Epithelial cell of prostate (primary cell): ENCODE measurements around the gene RAB35.

ENCODE experiments used
- DNase-seq: peaks from one replicate; pipeline ENCODE4 v3.0.0-alpha.2; 2011; ENCODE audit warnings: low read depth, low spot score
- H3K27ac ChIP-seq: fragments of 450-650 bp; 2 replicates; pipeline ENCODE4 v1.5.1; 2017; ENCODE audit warnings: mild to moderate bottlenecking

The RAB35 gene

DNA sequence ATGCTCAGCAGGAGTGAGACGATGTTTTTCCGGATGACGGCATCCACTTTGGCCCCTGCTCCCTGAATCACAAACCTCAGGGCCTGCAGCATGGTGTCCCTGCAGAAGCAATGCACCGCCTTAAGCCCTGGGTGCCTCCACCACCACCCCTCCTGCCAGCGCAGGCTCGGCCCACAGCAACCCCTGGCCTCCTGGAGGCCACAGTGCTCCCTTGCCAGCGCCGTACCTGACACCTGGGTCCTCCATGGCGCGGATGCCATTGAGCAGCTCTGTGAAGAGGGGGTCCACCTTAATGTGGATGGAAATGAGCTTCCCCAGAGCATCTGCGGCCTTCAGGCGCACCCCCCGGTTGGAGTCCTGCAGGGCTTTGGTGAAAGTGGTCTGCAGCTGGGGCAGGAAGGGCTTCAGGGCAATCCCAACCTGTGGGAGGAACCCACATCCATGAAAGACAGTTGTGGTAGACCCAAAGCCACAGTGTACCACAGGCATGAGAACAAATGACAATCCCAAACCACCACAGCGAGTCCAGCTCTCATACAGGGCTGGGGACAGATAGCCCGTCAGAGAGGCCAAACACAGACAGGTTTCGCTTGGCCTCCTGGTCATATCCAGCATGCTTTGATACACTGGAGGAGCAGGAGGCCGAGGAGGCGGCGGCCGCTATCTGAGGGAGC lies 17.9 kb upstream of the RAB35 start:
- H3K27ac ChIP-seq, result no peak overlapping the region
- DNase-seq, result no peak

DNA sequence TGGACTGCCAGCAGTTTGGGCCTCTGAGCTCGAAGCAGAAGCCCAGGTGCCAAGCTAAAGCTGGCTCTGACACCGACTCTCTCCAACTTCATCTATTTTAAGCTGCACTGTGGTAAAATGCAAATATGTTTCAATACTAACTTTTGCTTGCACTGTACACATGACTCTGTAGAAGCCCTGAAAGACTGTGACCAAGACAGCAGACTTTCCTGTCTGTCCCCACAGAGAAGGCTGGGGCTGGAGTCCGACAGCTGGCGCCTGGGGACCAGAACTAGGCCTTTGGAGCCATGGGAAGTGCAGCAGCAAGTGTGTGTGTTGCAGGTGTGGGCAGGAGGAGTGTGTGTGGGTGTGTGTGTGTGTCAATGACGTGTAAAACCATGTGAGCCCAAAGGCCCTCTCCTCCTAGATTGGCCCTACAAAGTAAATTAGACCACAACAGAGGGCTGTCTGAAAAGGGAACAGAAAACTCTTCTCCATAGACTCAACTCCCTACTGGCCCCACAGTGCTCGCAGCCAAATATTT lies 16.4 kb upstream of the RAB35 start:
- no peak for DNase-seq
- no peak overlapping the region for H3K27ac ChIP-seq

DNA sequence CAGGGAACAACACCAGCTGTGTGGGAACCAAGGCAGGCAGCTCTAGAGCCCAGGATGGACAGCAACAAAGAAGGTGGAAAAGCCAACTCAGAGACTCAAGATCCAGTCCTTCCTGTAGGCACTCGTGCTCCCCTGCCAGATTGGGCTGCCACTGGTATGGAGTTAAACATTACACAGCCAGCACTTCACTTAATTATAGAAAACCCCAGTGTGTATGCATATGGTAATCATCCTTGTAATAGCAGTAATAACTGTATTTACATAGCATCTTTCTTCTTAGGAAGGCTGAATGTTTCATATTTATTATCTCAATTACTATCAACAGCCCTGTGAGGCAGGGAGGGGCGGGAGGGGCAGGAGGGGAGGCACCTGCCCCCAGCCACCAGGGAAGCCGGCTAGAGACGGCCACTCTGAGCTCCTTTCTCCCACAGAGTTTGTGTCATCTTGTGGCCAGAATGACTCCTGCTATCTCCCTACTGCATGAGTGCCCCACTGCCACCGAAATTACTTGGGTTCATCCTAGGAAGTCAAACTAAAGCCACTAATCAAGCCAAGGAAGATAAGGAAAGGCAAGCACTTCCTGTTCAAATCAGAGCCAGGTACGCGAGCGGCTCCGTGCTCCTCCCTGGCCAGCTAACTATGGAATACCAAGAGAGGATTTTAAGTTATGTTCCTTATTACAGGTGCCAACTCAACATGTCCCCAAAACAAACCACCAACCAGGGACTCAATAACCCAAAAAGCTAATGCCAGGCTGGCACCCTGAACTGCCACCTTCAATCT lies 15.7 kb upstream of the RAB35 start:
- DNase-seq, result no peak
- H3K27ac ChIP-seq, result no peak overlapping the region

DNA sequence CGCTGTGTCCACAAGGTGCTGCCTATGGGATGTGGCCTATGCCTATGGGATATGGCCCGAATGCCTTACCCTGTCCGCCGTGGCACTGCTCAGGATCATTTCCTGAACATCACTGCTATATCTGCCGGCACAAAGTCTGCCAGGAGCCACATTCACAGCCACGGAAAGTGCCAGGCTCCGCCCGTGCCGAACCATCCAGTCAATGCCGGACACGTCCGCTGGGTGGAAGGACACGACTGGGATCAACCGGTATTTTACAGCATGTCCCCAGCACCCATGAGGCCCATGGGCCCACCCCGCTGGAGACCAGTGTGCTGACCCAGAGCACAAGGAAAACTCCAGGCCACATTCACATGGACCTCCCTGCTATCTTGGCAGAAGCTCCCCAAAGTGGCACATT lies 14.6 kb upstream of the RAB35 start:
- no peak for DNase-seq
- H3K27ac ChIP-seq, result no peak overlapping the region

DNA sequence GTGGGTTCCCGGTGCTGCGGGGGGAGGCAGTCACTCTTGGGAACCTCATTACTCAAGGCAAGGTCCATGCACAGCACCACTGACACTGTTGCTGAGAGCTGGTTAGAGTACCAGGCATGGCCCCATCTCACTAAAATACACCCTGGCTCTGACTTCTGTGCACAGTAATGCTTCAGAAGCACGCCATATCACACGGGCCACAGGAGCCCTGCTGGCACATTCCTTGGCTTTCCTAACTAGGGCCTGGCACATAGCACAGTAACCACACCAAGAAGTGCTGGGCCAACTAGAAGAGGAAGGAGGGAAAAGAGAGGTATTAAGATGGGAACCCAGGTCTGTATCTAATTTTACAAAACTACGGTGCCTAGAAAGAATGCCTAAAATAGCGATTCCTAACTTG lies 13.5 kb upstream of the RAB35 start:
- no peak overlapping the region for H3K27ac ChIP-seq
- DNase-seq, result no peak

DNA sequence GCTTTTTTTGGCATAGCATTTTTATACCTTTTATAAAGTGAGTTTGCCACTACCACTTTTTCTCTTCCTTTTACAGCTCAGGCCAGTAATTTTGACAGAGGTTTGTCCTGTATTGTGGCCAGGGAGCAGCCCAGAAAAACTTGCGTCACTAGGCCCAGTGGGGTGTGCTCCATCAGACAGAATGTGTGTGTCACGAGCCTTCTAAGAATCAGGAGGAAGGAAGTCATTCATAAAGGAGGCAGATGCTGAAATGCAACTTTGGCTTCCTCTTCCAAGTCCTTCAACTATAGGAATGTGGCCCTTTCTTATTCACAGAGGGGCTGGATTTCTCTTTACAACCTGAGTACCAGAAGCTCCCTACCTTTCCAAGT lies 10.1 kb upstream of the RAB35 start:
- no peak for DNase-seq
- H3K27ac ChIP-seq, result peak overlapping the region; percentile 1

DNA sequence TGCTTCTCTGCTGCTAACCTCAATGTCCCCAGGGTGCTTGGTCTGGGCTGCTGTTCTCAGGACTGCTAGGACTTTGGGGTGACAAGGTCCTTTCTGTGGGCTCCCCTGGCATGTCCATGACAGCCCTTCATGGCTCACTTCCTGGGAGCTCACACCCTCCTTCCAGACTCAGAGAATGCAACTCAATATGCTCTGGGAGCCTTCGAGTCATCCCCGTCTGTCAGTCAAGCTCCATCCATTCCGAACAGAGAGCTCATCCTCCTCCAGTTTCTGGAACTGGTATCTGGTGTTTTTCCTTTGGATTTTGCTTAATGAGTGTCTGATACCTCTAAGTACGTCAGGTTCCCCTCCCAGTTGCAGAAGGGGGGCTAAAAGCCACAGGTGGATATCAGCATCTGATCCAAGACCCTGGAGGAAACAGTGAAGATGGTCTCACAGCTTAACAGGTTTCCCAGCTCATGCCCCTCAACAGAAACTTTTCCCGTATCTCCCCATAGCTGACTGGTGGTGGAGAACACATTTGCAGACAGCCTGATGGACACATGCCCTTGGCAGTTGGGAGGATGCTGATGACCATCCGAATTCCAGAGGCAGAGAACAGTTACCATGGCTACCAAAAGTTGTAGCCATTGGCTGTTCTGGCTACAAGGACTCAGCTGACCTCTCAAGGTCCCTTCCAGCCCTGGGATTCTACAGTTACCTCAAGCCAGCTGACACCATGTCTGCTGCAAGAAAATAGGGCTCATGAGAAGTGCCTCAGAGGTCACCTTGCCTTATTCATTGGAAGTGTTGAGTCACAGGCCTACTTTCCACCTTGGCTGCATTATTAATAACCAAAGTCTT lies 9.5 kb upstream of the RAB35 start:
- no peak for DNase-seq

DNA sequence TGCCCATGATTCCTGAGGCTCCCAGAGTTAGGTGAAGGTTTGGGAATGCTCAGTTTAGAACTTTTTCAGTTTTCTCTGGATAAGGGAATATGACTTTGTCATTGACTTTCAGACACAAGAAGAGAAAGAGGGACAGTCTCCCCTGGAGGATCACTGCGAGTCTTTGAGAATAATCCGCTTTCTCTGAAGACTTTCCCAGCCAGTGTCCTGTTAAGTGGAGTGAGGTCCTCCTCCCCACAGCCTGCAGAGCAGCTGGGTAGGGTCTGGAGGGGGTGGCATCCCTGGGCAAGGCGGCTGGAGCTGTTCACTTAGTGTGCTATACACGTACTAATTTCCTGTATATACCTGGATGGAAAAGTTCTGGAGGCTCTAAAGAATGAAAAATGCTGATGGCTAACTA lies 8.5 kb upstream of the RAB35 start:
- H3K27ac ChIP-seq, result no peak overlapping the region
- DNase-seq, result no peak

More for the DNA sequence above, 9.5 kb upstream of the RAB35 start:
- peak overlapping the region; percentile 1 for H3K27ac ChIP-seq

DNA sequence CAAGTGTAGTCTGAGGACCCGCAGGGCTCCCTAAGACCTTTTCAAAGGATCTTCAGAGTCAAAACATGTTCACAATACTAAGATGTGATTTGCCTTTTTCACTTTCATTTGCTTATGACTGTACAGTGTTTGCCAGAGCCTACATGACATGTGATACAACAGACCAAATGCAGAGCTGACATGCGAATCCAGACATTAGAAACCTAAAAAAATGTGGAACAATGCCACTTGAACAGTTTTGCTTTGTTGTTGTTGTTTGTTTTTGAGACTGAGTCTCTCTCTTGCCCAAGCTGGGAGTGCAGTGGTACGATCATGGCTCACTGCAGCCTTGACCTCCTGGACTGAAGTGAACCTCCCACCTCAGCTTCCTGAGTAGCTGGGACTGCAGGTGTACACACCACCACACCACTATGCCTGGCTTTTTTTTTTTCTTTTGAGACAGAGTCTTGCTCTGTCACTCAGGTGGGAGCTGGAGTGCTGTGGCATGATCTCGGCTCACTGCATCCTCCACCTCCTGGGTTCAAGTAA lies 5.3 kb upstream of the RAB35 start:
- DNase-seq, result no peak
- no peak overlapping the region for H3K27ac ChIP-seq

DNA sequence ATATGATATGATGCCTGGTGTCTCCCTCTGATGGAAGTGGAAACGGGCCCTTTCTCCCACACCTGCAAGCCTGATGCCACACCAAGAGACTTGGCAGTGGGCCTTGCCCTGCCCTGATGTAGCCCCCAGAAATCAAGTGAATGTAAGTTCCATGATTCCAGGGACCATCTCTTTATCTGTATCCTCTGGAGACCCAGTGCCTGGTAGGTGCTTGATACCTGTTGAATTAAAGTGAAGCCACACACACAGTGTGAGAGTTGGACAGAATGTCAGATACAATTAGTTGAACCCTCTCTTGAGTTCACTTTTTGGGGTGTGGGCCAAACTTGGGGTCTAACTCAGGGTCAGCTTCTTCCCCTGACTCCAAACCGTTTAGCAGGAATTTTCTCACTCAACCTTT lies 4.8 kb upstream of the RAB35 start:
- no peak overlapping the region for H3K27ac ChIP-seq
- DNase-seq, result no peak

DNA sequence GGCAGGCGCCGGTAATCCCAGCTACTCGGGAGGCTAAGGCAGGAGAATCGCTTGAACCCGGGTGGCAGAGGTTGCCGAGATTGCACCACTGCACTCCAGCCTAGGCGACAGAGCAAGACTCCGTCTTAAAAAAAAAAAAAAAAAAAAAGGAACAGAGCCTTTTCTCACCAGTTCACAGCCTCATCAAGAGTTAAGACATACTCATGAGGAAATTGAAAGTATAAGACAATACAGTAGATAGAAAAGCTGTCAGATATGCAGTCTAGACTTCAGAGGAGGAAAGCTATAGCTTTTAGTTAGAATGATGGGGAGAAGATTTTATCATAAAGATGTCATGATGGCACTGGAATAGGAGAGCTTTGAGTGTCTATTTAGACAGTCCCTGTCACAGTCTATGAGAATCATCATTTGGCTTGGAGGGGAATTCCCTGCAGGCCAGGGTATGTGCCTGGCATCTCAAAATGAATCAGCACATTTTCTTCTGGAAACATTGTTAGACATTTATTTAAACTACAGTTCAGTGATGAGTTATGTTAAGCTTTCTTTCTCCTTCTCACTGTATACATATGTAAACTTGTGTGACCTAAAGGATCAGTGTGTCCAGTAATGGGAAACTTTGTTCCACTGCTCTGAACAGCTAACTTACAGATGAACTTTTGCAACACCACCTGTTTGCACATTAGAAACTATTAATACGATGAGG lies 2.9 kb upstream of the RAB35 start:
- peak overlapping the region; percentile 91 for H3K27ac ChIP-seq
- DNase-seq, result no peak

DNA sequence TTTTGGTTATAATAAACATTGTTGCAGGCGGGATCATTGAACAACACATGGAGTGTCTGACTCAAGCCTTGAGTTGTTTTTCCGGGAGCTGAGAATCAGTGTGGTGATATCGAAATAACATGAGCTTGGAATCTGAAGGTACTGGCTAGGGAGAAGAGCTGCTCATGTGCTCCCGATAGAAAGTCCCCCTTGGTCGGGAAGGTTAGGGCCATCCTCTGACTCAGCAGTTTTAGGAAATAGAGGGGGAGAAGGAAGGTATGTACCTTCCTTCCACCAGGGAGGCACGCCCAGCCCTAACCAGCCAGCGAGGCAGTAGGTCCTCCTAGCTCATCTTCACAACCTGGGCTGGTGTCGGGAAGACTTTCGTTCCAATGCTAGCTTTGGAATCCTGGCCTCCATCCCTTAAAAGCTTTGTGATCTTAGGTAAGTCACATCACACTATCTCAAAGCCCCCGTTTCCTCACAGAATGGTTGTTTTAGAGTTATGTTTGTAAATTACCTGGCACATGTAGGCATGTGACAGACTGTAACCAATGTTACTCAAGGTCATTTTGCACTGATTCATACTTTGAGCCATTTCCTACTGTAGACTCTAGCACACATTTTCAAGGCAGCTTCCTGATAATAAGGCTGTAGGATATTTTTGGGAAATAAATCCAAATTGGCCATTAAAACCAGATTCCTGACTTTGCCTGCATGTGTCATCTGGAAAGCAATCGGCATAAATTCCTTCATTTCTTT lies 1.9 kb upstream of the RAB35 start:
- peak overlapping the region; percentile 91 for H3K27ac ChIP-seq
- no peak for DNase-seq

DNA sequence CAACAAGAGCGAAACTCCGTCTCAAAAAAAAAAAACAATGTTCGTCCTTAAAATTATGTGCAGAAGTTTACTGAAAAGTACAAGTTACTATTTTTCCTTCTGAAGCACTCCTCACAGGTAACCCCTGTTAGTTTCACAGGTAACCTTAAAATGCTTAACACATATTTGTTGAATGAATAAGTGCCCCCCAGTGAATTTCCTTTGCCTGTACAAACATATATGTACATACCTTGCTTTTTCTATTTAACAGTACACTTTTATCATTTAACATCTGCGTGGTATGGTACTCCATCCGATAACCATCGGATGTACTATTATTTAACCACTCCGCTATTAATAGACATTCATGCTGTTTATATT lies 1.4 kb upstream of the RAB35 start:
- no peak for DNase-seq
- peak overlapping the region; percentile 91 for H3K27ac ChIP-seq

DNA sequence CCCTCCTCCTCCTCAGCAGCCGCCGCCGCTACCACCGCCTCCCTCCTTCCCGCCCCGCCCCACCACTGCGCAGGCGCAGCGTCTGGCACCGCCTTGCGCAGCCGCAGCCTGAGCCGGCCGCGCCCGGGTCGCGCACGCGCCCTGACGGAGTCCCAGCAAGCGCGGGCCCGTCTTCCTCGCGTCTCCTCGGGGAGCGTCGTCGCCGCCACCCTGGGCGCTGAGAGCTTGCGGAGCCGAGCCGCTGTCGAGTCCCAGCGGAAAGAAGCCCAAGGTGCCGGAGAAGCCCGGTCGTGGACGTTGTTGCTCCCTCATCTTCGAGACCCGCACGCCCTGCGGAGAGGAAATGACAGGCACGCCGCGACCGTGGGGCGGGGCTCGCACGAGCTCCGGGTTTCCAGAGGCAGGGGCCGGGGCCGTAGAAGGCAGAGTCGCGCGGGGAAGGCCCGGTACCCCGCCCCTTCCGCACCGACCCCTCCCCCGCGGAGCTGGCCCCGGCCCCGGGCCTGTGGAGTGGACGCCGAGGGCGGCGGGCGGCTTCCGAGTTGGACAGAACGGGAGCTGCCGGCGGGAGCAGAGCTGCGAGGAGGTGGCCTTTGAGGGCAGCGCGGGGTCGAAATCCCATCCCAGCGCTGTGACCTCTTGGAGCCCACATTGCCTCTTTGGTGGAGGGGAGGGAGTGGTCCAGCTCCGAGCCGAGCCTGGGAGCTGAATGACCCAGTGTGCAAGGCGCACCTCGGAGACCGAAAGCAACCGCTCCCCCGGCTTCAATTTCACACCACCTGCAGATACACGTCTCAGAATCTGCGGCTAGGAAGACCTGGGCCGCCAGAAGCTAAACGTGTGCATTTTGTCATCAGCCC lies 469 bp upstream of the RAB35 start:
- peak overlapping the region; percentile 91 for H3K27ac ChIP-seq
- peak; percentile 58 for DNase-seq

DNA sequence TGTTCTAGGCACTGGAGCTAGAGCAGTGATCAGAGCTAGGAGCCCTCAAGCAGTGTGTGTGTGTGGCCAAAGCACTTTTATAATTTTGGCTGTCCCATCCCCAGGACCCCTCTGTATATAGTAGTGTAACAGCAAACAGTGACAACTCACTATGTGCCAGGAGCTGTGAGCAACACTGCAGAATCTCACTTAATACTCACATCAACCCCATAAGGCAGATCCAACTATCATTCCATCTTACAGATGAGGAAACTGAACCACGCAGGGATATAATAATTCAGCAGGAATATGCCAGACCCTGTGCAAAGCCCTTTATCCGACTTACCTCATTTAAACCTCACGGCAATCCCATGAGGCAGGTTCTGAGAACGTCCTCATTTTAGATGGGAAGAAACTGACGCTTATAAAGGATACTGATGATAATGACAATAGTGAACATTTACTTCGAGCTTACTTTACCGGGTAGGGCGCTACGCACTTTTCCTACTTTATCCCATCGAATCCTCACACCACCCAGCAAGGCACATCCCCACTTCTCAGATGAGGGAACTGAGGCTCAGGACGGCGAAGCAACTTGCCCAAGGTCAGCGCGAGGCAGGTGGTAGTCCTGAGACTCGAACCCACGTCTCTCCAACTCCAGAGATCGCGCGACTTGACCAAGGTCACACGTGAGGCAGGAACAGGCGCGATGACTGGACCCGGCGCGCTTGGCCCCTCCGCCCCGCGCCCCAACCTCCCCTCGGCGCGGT lies 687 bp downstream of the RAB35 start:
- DNase-seq, result no peak
- peak overlapping the region; percentile 91 for H3K27ac ChIP-seq

DNA sequence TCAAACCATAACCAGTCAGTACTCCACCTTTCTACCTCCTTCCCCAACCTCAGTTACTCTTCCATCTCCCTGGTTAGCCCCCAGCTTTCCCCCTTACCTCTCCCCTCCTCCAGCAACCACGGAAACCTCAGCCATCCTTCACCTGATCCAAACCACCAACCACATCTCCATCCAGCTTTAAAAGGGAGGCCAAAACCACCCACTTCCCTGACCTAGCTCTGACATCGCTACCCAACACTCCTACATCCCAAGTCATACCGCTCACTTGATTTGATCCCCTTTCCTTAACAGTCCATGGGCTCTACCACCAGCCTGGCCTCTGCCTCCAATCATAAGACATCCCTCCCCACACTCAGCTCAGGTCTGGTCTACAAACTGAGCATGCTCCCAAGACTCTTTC lies 1.5 kb downstream of the RAB35 start:
- no peak for DNase-seq
- H3K27ac ChIP-seq, result no peak overlapping the region

DNA sequence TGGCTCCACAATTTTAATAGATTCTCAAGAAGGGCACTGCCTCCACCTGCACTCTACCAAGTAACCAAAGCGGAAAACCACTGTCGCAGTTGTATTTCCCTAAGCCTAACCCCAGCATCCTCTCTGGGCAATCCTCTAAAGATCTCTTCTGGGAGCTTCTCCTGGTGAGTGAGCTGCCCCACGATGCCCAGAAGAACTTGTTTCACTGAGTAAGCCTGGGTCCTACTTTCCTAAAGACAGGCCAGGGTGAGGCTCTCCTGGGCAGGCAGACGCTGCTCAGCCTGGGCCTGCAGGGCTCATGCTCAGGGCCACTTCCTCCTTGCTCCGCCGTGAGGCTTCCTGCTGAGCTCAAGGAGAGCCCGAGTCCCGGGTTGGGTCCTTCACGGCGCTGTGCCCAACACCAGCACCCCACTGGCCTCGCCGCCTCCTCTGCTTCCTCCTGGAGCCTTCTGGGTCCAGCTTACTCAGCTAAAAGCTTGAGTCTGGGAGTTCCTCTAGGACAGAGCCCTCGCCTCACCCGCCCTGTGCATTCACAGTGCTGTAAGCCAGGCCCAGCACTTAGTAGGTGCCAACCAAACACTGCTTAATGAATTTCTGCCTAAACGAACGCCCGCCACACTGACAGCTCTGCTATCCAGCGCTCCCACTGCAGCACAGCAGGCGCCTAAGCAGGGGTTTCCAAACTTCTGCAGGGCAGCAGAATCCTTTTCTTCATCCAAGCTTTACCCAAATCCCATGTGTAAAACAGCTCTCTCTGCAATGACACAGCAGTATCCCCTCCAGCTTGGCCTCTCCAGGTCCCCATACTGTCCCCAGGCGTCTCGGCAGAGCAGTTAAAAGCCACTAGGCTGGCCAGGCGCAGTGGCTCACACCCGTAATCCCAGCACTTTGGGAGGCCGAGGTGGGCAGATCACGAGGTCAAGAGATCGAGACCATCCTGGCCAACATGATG lies 5.7 kb downstream of the RAB35 start:
- DNase-seq, result no peak
- H3K27ac ChIP-seq, result no peak overlapping the region
